ENCODE results near the gene KLF6.

KLF6 gene

GRCh38 chr10:3778692-3779157 is 6.3 kb downstream of the KLF6 start:
- H3K36me3 ChIP-seq (ENCODE audit: control insufficient read depth, insufficient read depth, low read length), result peaks cover 31% of the 10 kb centered on the region
- TF ChIP-seq CTCF (IDR thresholded peaks at IDR 0.05; ENCODE audit: insufficient read depth, low read length, poor library complexity, severe bottlenecking), result no peak
- DNase-seq (ENCODE audit: extremely low read depth, insufficient read length), result no peak
- H3K27me3 ChIP-seq (replicated peaks; ENCODE audit: control insufficient read depth, insufficient read depth, low read length), result no peaks in the 10 kb centered on the region
- H3K4me3 ChIP-seq (replicated peaks; ENCODE audit: low read depth, low read length), result no peak overlapping the region

DNA sequence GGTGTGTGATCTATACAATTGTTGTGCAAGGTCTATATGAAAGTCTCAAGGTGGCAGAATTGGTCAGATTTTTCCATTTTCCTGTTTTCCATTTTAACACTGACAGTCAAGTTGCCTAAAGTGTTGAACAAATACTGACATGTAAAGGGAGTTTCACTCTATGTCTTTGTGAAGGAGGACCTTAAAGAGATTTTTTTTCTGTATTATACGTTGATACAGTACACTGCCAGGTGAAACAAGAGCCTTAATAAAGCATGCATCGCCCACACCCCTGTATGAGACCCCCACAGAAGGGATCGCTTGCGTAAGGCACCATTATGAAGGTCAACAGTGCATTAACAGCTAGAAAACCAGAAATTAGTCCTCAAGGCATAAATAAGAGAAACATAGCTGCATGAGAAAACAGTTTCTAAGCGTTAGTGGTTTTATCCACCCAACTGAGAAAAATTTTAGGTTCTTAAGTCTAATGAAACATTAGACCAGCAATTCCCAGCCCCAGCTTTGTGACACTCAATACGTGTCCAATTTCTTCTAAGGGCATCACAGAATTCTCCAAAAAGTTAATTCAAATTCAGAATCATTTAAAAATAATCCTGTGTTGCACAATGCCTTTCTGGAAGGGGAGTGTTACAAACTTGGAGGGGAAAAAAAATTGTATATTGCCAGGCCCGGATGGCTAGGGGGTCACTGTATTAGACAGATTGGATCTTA is 6.9 kb downstream of the KLF6 start:
- H3K36me3 ChIP-seq (ENCODE audit: control insufficient read depth, insufficient read depth, low read length), result peaks cover 31% of the 10 kb centered on the region
- DNase-seq (ENCODE audit: extremely low read depth, insufficient read length), result no peak
- H3K27me3 ChIP-seq (replicated peaks; ENCODE audit: control insufficient read depth, insufficient read depth, low read length), result no peaks in the 10 kb centered on the region
- TF ChIP-seq CTCF (IDR thresholded peaks at IDR 0.05; ENCODE audit: insufficient read depth, low read length, poor library complexity, severe bottlenecking), result no peak
- no peak overlapping the region for H3K4me3 ChIP-seq (replicated peaks; ENCODE audit: low read depth, low read length)

DNA sequence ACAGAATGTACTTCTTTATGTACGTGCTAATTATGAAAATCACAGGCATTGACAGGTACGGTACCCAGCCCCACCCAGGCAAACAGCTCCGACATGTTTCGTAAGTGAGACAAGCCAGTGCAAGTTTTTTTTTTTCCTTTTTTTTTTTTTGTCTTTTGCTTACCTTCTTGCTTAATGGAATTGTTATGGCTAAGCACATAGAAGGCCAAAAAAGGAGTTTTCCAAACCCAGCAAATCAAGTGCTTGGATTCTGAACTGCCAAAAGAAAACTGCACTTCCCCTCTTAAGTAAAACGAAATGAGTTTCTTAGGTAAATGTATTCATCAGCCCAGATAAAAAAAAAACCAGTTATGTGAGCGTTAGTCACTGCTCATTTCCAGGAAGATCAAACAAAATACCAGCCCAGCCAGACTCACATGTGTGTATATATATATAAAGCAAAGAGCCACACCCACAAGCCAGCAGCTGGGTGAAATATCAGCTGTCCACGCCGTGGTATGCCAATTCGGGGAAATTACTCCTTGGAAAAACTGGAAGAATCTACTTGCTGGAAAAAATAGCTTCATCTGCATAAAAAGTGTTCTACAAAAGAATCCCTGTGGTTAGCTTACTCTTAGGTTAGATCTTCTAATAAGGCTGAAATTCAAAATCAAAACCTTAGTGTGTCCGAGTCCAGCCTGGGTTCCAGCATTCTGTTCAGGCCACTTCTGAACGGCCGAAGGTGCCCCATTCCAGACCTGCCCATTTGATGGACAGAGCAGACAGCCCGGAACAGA is 8.0 kb downstream of the KLF6 start:
- H3K4me3 ChIP-seq (replicated peaks; ENCODE audit: low read depth, low read length), result no peak overlapping the region

DNA sequence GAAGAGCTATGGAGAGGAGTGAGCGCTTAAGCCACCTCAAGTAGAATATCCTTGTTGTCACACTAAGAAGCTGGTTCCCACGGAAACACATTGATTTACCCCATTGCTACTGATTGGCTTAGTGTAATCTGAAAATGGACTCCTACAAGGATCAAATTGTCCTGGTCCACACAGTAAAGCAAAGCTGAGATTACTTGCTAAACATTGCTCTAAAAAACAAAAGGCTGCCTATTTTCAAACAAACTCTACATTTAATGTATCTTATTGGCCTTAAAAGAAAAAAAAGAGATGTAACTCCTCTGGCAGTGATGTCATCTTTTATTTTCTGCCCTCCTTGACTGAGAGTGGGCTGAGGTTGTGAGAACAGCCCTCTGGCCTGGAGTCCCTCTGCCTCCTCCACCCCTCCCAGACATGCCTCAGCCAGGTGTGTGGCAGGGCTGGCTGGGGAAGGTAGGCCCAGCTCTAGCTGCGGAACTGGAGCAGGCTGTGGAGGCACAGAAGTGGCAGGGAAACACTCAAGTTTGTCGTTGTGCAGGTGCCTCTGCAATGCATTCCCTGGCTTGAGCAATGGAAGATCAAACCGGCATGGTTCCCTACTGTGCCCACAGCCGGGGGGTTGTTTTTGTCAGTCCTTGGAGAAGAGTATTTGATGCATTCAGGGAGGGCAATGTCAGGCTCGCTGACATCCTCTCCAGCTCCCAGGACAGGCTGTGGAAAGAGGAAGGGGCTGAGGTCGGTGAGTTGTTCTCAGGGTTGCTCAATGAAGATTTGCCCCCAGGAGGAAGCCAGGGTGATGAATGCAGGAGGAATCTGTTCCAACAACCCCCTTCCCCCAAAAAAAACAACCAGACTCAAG is 9.1 kb downstream of the KLF6 start:
- no peaks in the 10 kb centered on the region for H3K27me3 ChIP-seq (replicated peaks; ENCODE audit: control insufficient read depth, insufficient read depth, low read length)
- no peak overlapping the region for H3K4me3 ChIP-seq (replicated peaks; ENCODE audit: low read depth, low read length)
- DNase-seq (ENCODE audit: extremely low read depth, insufficient read length), result no peak
- H3K36me3 ChIP-seq (ENCODE audit: control insufficient read depth, insufficient read depth, low read length), result peaks cover 25% of the 10 kb centered on the region
- no peak for TF ChIP-seq CTCF (IDR thresholded peaks at IDR 0.05; ENCODE audit: insufficient read depth, low read length, poor library complexity, severe bottlenecking)

More for the DNA sequence above, 8.0 kb downstream of the KLF6 start:
- peaks cover 31% of the 10 kb centered on the region for H3K36me3 ChIP-seq (ENCODE audit: control insufficient read depth, insufficient read depth, low read length)
- DNase-seq (ENCODE audit: extremely low read depth, insufficient read length), result no peak
- H3K27me3 ChIP-seq (replicated peaks; ENCODE audit: control insufficient read depth, insufficient read depth, low read length), result no peaks in the 10 kb centered on the region
- no peak for TF ChIP-seq CTCF (IDR thresholded peaks at IDR 0.05; ENCODE audit: insufficient read depth, low read length, poor library complexity, severe bottlenecking)

DNA sequence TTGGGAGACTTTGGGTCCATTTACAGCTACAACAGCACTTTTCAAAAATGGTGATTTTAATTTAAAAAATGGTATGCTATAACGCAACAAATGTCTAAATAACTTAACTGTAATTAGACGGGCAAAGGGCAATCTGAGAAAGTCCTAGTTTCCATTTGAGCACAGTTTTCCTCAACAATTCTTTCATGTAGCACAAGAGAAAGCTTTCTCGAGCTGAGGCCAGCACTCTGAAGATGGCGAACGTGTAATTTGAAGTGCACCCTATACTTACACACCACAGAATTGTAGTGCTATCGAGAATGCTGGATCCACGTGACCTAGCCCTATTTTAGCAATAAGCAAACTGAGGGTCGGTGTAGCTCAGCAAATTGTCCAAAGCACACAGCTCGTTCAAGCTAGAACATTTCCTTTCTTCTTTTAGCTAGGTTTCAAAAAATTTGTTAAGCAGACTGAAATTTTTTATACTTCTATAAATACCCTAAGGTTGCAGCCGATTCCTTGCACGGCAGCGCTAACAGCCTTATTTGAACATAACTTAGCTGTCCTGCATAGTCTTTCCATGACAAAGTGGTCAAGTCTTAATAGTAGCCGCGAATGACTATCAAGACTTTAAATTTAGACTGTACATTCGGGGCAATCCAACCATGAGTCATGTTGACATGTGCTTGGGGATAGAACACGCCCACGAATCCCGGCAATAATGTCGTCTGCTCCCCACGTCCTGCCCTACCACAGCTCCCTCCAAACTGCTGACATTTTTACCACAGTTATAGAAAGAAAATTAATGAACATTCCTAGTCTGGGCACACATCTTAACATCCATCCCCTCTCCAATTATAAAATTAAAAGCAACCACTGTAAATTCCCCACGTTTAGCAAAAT is 10.0 kb downstream of the KLF6 start:
- DNase-seq (ENCODE audit: extremely low read depth, insufficient read length), result no peak
- H3K36me3 ChIP-seq (ENCODE audit: control insufficient read depth, insufficient read depth, low read length), result peaks cover 16% of the 10 kb centered on the region

More for the DNA sequence above, 10.0 kb downstream of the KLF6 start:
- Histone ChIP-seq H3K27me3 (replicated peaks; ENCODE audit: control insufficient read depth, insufficient read depth, low read length) (no peaks in the 10 kb centered on the region), H3K4me3 (replicated peaks; ENCODE audit: low read depth, low read length) (no peak overlapping the region)
- no peak for TF ChIP-seq CTCF (IDR thresholded peaks at IDR 0.05; ENCODE audit: insufficient read depth, low read length, poor library complexity, severe bottlenecking)
